GM13976 (cell line): Measurements from ENCODE around the gene TRIM31.

Experiments
- DNase-seq: peaks from one replicate; pipeline ENCODE4 v3.0.0; 2012; ENCODE audit warnings: low spot score
- in situ Hi-C: fragments of 300-500 bp; cut with MboI; formaldehyde crosslinking; loops from one replicate; pipeline ENCODE4 v1.12.0; 2022; ENCODE audit warnings: low sequenced_read_pairs, mixed read lengths, inconsistent platforms; ENCODE audit not compliant: unreplicated experiment
- TF ChIP-seq, protein P1 (sequence below): IDR thresholded peaks from 2 replicates; pipeline ENCODE4 v1.5.1; 2012; ENCODE audit warnings: borderline replicate concordance, mild to moderate bottlenecking; ENCODE audit not compliant: insufficient read depth; ENCODE audit errors: extremely low read depth, missing control alignments, control extremely low read depth

Gene TRIM31, protein sequence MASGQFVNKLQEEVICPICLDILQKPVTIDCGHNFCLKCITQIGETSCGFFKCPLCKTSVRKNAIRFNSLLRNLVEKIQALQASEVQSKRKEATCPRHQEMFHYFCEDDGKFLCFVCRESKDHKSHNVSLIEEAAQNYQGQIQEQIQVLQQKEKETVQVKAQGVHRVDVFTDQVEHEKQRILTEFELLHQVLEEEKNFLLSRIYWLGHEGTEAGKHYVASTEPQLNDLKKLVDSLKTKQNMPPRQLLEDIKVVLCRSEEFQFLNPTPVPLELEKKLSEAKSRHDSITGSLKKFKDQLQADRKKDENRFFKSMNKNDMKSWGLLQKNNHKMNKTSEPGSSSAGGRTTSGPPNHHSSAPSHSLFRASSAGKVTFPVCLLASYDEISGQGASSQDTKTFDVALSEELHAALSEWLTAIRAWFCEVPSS

DNA sequence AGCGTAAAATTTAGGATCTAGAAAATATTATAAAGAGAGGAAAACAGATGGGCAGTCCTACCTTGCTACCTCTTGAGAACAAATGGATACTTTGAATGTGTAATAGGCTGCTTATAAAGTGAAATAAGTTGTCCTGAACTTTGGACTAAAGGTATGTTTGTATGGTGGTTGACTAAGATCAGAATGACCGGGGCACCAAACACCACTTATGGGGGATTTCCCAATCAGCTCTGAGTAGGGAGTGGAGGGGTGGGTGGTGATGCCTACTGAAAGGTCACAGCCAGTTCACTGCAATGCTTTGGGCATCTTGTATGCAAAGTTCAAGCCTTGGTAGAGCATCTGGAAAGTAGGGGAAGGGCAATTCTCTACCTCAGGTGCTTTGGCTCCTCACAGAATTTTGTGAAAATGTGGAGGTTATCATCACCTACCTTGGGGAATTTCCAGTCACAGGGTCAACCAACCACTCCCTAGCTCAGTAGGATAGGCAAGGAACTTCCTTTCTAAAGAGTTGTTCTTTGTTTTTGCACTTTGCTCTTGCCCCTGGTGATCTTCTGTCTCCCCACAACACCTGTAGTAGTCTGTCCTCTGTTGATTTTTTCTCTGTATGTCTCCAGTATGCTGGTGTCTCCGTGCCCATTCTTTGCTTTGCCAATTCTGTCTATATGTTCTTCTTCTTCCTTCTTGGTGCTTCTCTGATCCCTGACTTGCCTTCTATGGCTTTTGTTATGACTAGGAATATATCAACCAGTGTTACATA, at the start of gene TRIM31:
Gene TRIM31 (minus strand): TSS at position 88 of the 757 bp plus-strand sequence. CDS start 285 bp downstream, outside the sequence.
- no peak for DNase-seq
- TF ChIP-seq, protein P1, sequence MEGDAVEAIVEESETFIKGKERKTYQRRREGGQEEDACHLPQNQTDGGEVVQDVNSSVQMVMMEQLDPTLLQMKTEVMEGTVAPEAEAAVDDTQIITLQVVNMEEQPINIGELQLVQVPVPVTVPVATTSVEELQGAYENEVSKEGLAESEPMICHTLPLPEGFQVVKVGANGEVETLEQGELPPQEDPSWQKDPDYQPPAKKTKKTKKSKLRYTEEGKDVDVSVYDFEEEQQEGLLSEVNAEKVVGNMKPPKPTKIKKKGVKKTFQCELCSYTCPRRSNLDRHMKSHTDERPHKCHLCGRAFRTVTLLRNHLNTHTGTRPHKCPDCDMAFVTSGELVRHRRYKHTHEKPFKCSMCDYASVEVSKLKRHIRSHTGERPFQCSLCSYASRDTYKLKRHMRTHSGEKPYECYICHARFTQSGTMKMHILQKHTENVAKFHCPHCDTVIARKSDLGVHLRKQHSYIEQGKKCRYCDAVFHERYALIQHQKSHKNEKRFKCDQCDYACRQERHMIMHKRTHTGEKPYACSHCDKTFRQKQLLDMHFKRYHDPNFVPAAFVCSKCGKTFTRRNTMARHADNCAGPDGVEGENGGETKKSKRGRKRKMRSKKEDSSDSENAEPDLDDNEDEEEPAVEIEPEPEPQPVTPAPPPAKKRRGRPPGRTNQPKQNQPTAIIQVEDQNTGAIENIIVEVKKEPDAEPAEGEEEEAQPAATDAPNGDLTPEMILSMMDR: no peak
- in situ Hi-C loops: no loop called here

DNA sequence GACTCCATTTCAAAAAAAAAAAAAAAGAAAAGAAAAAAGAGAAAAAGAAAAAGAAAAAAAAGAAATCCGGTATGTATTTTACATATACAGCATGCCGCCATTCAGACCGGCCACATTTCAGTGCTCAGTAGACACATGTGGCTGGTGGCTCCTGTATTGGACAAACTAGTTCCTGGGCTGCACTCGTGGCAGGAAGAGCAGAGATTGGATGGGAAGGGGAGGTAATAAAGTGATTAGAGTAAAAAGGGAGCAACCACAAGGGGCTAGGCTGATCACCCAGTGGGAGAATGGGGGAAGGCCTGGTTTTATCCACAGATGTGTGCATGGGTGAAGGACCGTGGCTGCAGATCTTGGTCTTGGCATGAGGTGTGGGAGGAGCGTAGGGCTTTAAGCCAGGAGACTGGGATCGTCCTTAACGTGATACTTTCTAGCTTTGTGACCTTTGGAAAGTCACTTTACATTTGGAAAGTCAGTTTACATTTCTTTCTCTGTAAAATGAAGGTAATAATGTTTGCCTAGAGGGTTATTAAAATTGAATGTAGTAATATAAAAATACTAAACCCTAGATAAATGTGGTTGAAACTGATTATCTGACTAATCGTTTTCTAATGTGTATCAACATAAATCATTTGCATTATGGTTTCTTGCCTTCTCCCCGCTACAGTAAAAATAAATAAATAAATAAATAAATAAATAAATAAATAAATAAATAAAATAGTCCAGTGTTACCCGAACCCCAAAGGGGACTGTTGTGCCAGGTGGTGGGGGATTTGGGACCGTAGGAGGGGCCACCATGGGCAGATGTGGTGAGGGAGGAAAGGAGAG, 49.6 kb upstream of the TRIM31 start:
- DNase-seq: no peak
- in situ Hi-C loops: no loop called here
- TF ChIP-seq, protein P1: no peak

DNA sequence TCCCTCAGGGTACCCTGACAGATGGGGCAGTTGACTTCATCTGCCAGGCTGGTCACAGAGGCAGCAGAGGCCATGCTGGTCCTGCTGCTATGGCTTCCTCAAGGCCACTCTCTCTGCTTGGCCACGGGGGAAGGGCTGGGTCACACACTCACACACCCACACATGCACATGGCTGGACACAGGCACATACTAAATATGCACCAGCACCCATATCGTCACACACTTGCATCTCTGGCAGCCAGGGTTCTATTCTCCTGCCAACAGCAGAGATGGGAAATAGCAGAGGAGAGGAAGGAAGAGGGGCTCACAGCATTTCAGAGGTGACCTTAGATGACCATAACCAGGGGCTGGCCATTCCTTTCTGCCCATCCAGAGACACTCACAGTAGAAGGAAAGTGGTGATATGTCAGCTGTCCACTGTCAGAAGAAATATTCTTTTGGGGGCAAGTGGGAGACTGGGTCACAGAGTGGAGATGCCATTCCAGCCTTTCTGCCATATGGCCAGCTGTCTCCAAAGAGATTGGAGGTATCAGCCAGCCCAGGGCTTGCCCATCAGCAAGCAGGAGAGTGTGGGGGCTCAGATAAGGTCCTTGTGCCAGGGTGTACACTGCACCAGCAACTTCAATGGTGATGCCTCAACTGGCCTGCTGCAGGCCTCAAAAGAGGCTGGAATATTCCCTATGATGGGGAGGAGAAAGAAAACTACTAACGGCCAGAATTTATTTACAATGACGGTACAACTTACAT, 48.1 kb upstream of the TRIM31 start, which contains the start of gene TRIM10:
Gene TRIM10 (minus strand): TSS at position 427 of the 747 bp plus-strand sequence. CDS start 353 bp downstream, at position 74.
- DNase-seq: no peak
- in situ Hi-C loops: no loop called here
- TF ChIP-seq, protein P1: no peak

DNA sequence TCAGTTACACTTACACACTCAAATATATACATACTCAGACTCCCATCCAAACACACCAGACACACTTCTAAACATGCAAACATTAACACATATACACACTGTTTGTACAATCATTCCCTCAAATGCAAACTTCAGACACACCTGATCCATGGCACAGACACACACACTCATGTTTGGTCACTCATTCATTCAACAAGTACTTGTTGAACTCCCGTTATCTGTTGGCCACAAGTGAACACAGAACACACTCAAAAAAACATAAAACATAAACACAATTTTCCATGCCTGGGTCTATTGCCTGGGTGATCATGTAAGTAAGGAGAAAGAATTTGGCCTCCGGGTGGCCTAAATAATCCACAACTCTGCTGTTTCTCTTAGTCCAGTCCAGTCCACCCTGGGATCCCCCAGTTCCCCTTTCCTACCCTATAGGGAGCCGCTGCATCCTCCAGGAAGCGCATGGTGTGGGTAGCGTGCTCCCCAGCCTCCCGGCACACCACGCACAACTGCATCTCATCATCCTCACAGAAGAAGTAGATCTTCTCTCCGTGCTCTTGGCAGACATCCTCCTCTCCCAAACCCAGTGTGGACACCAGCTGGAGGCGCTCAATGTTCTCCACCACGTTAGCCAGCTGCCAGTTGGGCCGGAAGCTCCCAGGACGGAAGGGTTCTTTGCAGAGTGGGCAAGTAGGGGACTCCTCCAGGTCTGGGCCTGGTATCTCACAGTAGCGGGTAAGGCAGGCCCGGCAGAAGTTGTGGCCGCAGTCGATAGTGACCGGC, 47.3 kb upstream of the TRIM31 start:
- TF ChIP-seq, protein P1: no peak
- in situ Hi-C loops: no loop called here
- DNase-seq: no peak

DNA sequence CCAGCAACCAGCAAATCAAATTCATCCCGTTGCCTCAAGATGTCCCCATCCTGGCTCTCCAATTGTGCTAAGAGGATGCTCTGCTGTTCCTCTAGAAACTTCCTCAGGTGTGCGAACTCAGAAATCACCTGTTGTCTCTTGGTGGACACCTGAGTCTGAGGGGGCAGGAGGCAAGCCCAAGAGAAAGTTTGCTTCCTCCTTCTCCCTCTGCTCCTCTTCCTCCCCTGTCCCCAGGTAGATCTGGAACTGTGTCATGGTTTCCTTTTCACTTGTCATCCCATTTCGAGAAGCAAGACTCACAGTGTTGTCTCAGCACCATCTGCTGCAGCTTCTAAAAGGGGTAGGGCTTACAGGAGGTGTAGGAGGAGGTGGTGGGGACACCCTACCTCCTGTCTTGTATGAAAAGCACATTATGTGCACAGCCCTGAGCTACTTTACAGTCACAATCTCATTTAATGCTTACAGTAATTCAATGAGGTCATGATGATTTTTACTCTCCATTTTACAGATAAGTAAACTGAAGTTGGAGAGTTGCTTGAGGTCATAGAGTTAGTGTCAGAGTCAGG, 45.7 kb upstream of the TRIM31 start:
- TF ChIP-seq, protein P1: no peak
- in situ Hi-C loops: no loop called here
- no peak for DNase-seq
